ENCODE results near the gene IMMP2L.

DNA sequence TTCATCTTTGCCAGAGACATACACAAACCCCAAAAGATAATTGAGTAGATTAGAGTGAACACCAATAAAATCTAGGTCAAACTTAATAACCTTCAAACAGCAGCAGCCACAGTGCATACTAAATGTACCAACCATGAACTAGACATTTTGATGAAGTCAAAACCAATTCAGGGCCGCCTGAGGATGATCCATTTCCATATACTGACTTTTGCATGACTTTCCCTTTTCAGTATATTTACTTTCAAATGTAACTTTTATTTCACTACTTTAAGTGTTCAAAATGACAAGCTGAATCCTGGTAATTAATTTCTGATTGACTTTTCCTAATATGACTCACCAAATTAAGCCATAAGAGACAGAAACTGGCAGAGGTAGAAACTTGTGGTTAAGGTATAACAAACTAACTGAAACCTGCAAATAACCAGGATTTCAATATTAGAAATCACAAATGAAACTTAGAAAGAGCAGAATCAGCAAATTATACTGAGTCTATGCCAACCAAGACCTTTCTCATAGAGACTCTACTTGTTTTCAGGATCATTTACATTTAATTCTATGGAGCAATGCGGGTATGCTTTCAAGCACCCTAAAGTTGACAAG lies 643.2 kb downstream of the IMMP2L start:
- TF ChIP-seq EZH2 (IDR thresholded peaks at IDR 0.05) (no peak), CTCF (IDR thresholded peaks at IDR 0.05) (no peak)
